Ovary (tissue), 9 donors: ENCODE data around the gene HPCAL4. TPM values are rescaled to one million over a fixed set of nuclear protein-coding genes. Genes with fewer than 3 reads are reported as not detected.

ENCODE experiments used
- DNase-seq, 5 donors: peaks; one replicate each; pipeline ENCODE4 v3.0.0-alpha.2; 2019 to 2020
- H3K27ac ChIP-seq, 2 donors: fragments of 200-600 bp; one replicate each; pipeline versions ENCODE4 v1.5.1 to v1.8.0; 2019 to 2022
- H3K27me3 ChIP-seq: fragments of 200-600 bp; one replicate; pipeline ENCODE4 v1.8.0; 2022
- H3K36me3 ChIP-seq: fragments of 200-600 bp; sonication (generic); one replicate; pipeline ENCODE4 v1.5.1; 2019
- H3K4me1 ChIP-seq: one replicate; pipeline ENCODE4 v1.8.1; 2013; ENCODE audit warnings: mild to moderate bottlenecking, moderate library complexity; ENCODE audit not compliant: insufficient read depth
- H3K4me3 ChIP-seq: fragments of 200-600 bp; sonication (generic); one replicate; pipeline ENCODE4 v1.5.1; 2017
- H3K9me3 ChIP-seq, 2 donors: fragments of 200-600 bp in 1 of 2; sonication (generic) in 1 of 2; one replicate each; pipeline versions ENCODE4 v1.5.1 to v1.8.1; 2013 to 2019; ENCODE audit warnings: mild to moderate bottlenecking in 1 of 2, moderate library complexity in 1 of 2
- EP300 ChIP-seq: sonication (generic); formaldehyde crosslinking; IDR thresholded peaks from one replicate; pipeline ENCODE4 v1.6.1; 2017; ENCODE audit warnings: antibody characterized with exemption
- POLR2A ChIP-seq: fragments of 450-650 bp; IDR thresholded peaks from one replicate; pipeline ENCODE4 v1.6.1; 2017; ENCODE audit warnings: antibody characterized with exemption, mild to moderate bottlenecking, moderate library complexity
- WGBS, 3 donors: extraction: QIAGEN DNeasy Blood & Tissue Kit in 1 of 3; methylation state at CpG; one replicate each; pipeline versions ENCODE4 v1.1.5 to v1.1.7; 2013 to 2017; 5-methylcytosine and 5-hydroxymethylcytosine counted together
- intact Hi-C, 4 donors: fragments of 100-400 bp; cut with DNase I; formaldehyde crosslinking; loops; one replicate each; pipeline versions ENCODE4 v1.11.0 to v1.15.1; 2022 to 2023
- polyA plus RNA-seq, 2 donors: library from polyadenylated mRNA; stranded (reverse); fragments of 200-250 nt in 1 of 2; fragments of 350-450 nt in 1 of 2; fragmentation: Illumina TruSeq in 1 of 2; extraction: RNeasy Lipid Tissue Mini Kit (QIAGEN cat#74804) in 1 of 2; gene quantifications; one replicate each; pipeline ENCODE4 v1.2.3, GENCODE V29; 2013 to 2014
- total RNA-seq, 7 donors: library from RNA; depleted of rRNA in 2 of 7; stranded (reverse); fragments of >200 nt in 2 of 7; fragmentation: NEBNext Ultra II Directional in 3 of 7; extraction: Animal tissue kit (Norgen Biotek cat#: 25700) in 3 of 7; gene quantifications; one replicate each; pipeline versions ENCODE4 v1.1.0 to v1.2.4, GENCODE V29; 2016 to 2023
- TF ChIP-seq, protein P1 (sequence below), 3 donors: fragments of 450-650 bp in 2 of 3; fragments of 200-600 bp in 1 of 3; IDR thresholded peaks; one replicate each; pipeline versions ENCODE4 v1.5.1 to v1.8.0; 2016 to 2022; ENCODE audit warnings: antibody characterized with exemption in 3 of 3, mild to moderate bottlenecking in 1 of 3
- donor health status: DM: no; HTN: no; CAD: no; lungs with moderate emphysema.
- donor health status: DM: no; HTN: no; CAD: no.
- donor health status: Bipolar disorder and iron deficiency.
- donor health status: DM: yes; HTN: yes; CAD: no.
- donor health status: DM: no; HTN: no; CAD: no.
- donor health status: DM: yes; HTN: yes; CAD: no.

HPCAL4 gene
- total and polyA plus RNA-seq, 9 donors, result 0.88 to 11.1 (median 3.1) TPM

GRCh38 chr1:39642796-39643195 is 48.4 kb downstream of the HPCAL4 start:
- Histone ChIP-seq H3K36me3 (no peaks in the 10 kb centered on the region), H3K4me1 (peaks cover 16% of the 10 kb centered on the region), H3K4me3 (no peak overlapping the region), H3K27me3 (no peaks in the 10 kb centered on the region), H3K27ac (no peak overlapping the region), H3K9me3 (no peaks in the 10 kb centered on the region)
- DNase-seq, result no peak
- intact Hi-C loops, result no loop called here
- TF ChIP-seq POLR2A (no peak), EP300 (no peak)
- TF ChIP-seq, protein P1, sequence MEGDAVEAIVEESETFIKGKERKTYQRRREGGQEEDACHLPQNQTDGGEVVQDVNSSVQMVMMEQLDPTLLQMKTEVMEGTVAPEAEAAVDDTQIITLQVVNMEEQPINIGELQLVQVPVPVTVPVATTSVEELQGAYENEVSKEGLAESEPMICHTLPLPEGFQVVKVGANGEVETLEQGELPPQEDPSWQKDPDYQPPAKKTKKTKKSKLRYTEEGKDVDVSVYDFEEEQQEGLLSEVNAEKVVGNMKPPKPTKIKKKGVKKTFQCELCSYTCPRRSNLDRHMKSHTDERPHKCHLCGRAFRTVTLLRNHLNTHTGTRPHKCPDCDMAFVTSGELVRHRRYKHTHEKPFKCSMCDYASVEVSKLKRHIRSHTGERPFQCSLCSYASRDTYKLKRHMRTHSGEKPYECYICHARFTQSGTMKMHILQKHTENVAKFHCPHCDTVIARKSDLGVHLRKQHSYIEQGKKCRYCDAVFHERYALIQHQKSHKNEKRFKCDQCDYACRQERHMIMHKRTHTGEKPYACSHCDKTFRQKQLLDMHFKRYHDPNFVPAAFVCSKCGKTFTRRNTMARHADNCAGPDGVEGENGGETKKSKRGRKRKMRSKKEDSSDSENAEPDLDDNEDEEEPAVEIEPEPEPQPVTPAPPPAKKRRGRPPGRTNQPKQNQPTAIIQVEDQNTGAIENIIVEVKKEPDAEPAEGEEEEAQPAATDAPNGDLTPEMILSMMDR (IDR thresholded peaks at IDR 0.05), result no peak
- WGBS, 3 donors, result 19 to 36% (median 26%) methylated on average over 4 of the region's 4 CpGs

GRCh38 chr1:39640861-39641260 is 50.4 kb downstream of the HPCAL4 start:
- 93 to 96% (median 93%) methylated on average over 8 of the region's 8 CpGs for WGBS, 3 donors
- H3K27ac ChIP-seq, result no peak overlapping the region
- DNase-seq, result no peak
- peaks cover 3% of the 10 kb centered on the region for H3K4me1 ChIP-seq
- TF ChIP-seq POLR2A, result no peak
- TF ChIP-seq, protein P1 (IDR thresholded peaks at IDR 0.05), result no peak
- TF ChIP-seq EP300, result no peak
- no peaks in the 10 kb centered on the region for H3K9me3 ChIP-seq
- no peaks in the 10 kb centered on the region for H3K36me3 ChIP-seq
- no peaks in the 10 kb centered on the region for H3K27me3 ChIP-seq
- no peak overlapping the region for H3K4me3 ChIP-seq
- intact Hi-C loops, result no loop called here

- no peaks in the 10 kb centered on the region for H3K9me3 ChIP-seq
- peak in 4 of 5 donors; percentile 42 to 81 (median 65) for DNase-seq
- no peak for TF ChIP-seq EP300
- TF ChIP-seq, protein P1 (IDR thresholded peaks at IDR 0.05), result peak in 1 of 3 donors; percentile 35
- peaks cover 3% of the 10 kb centered on the region for H3K4me1 ChIP-seq
- H3K27ac ChIP-seq, result no peak within 1 kb of the TSS
- H3K4me3 ChIP-seq, result peak within 1 kb of the TSS; percentile 41
- intact Hi-C loops, result no loop called here
- no peaks in the 10 kb centered on the region for H3K27me3 ChIP-seq
- H3K36me3 ChIP-seq, result no peaks in the 10 kb centered on the region
- 8 to 11% (median 8%) methylated on average over 60 to 88 of the region's 88 CpGs for WGBS, 3 donors
Measured at GRCh38 chr1:39639305-39640130, 51.7 kb downstream of the HPCAL4 start, which contains the start of gene HEYL. TSS of gene HEYL (minus strand) at chr1:39639643. CDS start at chr1:39639625, 18 bp downstream.

DNA sequence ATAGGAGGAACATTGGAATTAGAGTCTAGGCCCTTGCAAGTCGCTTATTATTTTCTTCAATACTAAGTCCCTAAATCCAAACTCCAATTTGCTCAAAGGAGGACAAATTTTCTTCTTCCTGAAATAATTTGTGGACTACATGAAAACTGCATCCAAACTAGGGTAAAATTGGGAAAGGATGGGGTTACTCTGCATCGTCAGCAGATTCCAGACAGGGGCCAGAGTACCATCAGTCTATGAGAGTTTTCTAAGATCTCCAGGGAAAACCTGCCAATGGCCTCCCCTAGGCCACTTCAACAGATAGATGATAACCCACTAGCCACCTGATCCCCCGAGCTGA is 52.3 kb downstream of the HPCAL4 start:
- intact Hi-C loops, result no loop called here
- TF ChIP-seq POLR2A (no peak), EP300 (no peak)
- TF ChIP-seq, protein P1 (IDR thresholded peaks at IDR 0.05), result no peak

More for the DNA sequence above, 52.3 kb downstream of the HPCAL4 start:
- no peaks in the 10 kb centered on the region for H3K27me3 ChIP-seq
- WGBS, 3 donors, result 46 to 65% (median 59%) methylated on average over 3 of the region's 3 CpGs
- H3K9me3 ChIP-seq, result no peaks in the 10 kb centered on the region
- peaks cover 3% of the 10 kb centered on the region for H3K4me1 ChIP-seq
- no peaks in the 10 kb centered on the region for H3K36me3 ChIP-seq
- H3K27ac ChIP-seq, result no peak overlapping the region
- no peak for DNase-seq
- peak overlapping the region; percentile 41 for H3K4me3 ChIP-seq
